Left ventricle myocardium inferior (tissue), 1 donor: ENCODE data around the gene BCAT1. TPM values are rescaled to one million over a fixed set of nuclear protein-coding genes. Genes with fewer than 3 reads are reported as not detected.

Source experiments
- DNase-seq: peaks from one replicate; pipeline ENCODE4 v3.0.0-alpha.2; 2020
- H3K27ac ChIP-seq: fragments of 200-600 bp; replicated peaks from 2 replicates; pipeline ENCODE4 v1.8.0; 2021
- H3K27me3 ChIP-seq: fragments of 200-600 bp; 2 replicates; pipeline ENCODE4 v1.8.0; 2021; ENCODE audit warnings: low read depth
- H3K36me3 ChIP-seq: fragments of 200-600 bp; 2 replicates; pipeline ENCODE4 v1.8.0; 2021
- H3K4me1 ChIP-seq: fragments of 200-600 bp; 2 replicates; pipeline ENCODE4 v1.8.0; 2021
- H3K4me3 ChIP-seq: fragments of 200-600 bp; 2 replicates; pipeline ENCODE4 v1.8.0; 2021; ENCODE audit warnings: mild to moderate bottlenecking, moderate library complexity
- H3K9me3 ChIP-seq: fragments of 200-600 bp; replicated peaks from 2 replicates; pipeline ENCODE4 v1.8.0; 2021
- intact Hi-C: fragments of 100-400 bp; cut with micrococcal nuclease; formaldehyde crosslinking; loops from one replicate; pipeline ENCODE4 v1.11.0; 2022
- total RNA-seq: library from RNA; stranded (reverse); fragmentation: NEBNext Ultra II Directional; extraction: Animal tissue kit (Norgen Biotek cat#: 25700); gene quantifications from one replicate; pipeline ENCODE4 v1.2.1, GENCODE V29; 2021
- TF ChIP-seq, protein P1 (sequence below): fragments of 200-600 bp; IDR thresholded peaks from 2 replicates; pipeline ENCODE4 v1.8.0; 2021; ENCODE audit warnings: antibody characterized with exemption, mild to moderate bottlenecking, borderline replicate concordance
- donor health status: DM: no; HTN: yes; CAD: no; lungs with severe emphysema.

The BCAT1 gene
- total RNA-seq, 1 donor from 2014 or later = 4.3 TPM

DNA sequence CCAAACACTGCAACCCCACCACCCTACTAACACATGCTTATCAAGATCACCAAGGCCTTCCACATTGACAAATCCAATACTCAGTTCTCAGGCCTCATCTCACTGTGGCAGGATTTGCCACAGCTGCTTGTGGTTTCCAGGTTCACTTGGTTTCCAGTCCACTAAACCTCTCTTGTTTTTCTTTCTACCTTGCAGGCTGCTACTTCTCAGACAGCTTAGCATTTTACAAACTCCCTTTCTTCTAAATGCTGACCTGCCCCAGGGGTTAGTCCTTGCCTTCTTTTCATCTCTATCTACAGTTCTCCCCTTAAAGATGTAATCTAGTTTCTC, 84.1 kb downstream of the BCAT1 start:
- TF ChIP-seq, protein P1, sequence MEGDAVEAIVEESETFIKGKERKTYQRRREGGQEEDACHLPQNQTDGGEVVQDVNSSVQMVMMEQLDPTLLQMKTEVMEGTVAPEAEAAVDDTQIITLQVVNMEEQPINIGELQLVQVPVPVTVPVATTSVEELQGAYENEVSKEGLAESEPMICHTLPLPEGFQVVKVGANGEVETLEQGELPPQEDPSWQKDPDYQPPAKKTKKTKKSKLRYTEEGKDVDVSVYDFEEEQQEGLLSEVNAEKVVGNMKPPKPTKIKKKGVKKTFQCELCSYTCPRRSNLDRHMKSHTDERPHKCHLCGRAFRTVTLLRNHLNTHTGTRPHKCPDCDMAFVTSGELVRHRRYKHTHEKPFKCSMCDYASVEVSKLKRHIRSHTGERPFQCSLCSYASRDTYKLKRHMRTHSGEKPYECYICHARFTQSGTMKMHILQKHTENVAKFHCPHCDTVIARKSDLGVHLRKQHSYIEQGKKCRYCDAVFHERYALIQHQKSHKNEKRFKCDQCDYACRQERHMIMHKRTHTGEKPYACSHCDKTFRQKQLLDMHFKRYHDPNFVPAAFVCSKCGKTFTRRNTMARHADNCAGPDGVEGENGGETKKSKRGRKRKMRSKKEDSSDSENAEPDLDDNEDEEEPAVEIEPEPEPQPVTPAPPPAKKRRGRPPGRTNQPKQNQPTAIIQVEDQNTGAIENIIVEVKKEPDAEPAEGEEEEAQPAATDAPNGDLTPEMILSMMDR = no peak
- H3K36me3 ChIP-seq = no peaks in the 10 kb centered on the region
- H3K27me3 ChIP-seq = no peaks in the 10 kb centered on the region
- H3K9me3 ChIP-seq = no peaks in the 10 kb centered on the region
- H3K4me3 ChIP-seq = no peak overlapping the region
- no peaks in the 10 kb centered on the region for H3K4me1 ChIP-seq
- H3K27ac ChIP-seq = no peak overlapping the region
- no peak for DNase-seq
- intact Hi-C loops = no loop called here

DNA sequence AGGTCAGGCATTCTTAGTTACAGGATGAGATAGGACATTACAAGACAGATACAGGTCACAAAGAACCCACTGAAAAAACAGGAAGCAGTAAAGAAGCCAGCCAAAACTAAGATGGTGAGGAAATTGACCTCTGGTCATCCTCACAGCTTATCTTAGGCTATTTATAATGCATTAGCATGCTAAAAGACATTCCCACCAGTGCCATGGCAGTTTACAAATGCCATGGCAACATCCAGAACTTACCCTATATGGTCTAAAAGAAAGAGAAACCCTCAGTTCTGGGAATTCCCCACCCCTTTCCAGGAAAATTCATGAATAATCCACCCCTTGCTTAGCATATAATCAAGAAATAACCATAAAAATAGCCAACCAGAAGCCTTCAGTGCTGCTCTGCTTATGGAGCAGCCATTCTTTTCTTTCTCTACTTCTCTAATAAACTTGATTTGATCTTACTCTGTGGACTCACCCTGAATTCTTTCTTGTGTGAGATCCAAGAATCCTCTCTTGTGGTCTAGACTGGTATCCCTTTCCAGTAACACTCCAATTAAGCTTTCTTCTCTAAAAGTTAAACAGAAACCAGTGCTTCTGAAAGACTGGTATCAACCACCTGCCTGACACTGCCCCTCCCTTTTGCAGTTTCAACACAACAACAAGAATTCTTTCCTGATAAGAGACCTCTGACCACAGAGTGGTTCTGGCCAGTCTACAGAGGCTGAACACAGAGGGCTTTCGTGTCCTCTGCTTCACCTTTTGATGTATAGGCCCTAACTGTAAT, 86.9 kb downstream of the BCAT1 start:
- Histone ChIP-seq H3K27ac (no peak overlapping the region), H3K4me3 (no peak overlapping the region), H3K27me3 (no peaks in the 10 kb centered on the region), H3K4me1 (no peaks in the 10 kb centered on the region), H3K36me3 (no peaks in the 10 kb centered on the region), H3K9me3 (no peaks in the 10 kb centered on the region)
- TF ChIP-seq, protein P1 = no peak
- intact Hi-C loops = no loop called here
- DNase-seq = no peak

DNA sequence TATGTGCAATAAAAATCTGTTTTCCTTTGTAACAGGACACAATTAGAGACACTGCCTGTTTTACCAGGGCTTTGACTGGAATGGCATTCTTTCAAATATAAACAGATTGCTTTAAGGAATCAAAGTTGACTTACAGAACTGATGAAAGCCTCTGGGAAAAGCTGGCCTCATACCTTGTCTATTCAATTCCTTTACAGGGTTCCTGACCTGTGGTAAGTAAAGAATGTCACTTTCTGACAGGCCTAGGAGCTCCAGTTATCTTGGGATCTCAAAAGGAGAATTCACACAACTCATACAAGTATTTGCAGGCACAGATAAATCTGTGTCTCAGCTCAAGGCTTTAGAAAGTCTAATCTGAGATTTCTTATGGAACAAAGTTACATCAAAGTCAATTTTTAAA, 88.4 kb downstream of the BCAT1 start:
- TF ChIP-seq, protein P1 = no peak
- Histone ChIP-seq H3K27me3 (no peaks in the 10 kb centered on the region), H3K9me3 (no peaks in the 10 kb centered on the region), H3K4me1 (no peaks in the 10 kb centered on the region), H3K4me3 (no peak overlapping the region), H3K36me3 (no peaks in the 10 kb centered on the region), H3K27ac (no peak overlapping the region)
- no peak for DNase-seq
- intact Hi-C loops = no loop called here

DNA sequence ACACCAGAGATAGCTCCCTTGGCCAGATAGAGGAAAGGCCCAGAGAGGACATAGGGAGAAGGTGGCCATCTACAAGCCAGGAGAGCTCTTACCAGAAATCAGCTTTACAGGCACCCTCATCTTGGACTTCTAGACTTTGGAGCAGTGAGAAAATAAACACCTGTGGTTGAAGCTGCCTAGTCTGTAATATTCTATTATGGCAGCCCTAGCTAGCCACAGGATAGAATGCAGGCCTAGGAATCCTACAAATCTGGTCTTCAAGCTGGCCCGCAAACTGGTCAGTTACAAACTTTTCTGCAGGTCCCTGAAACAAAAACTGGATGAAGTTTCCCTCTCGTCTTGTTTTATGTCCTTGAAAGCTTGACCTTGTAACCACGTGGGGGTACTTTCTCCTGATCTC, 92.4 kb downstream of the BCAT1 start:
- TF ChIP-seq, protein P1 = no peak
- intact Hi-C loops = no loop called here

DNA sequence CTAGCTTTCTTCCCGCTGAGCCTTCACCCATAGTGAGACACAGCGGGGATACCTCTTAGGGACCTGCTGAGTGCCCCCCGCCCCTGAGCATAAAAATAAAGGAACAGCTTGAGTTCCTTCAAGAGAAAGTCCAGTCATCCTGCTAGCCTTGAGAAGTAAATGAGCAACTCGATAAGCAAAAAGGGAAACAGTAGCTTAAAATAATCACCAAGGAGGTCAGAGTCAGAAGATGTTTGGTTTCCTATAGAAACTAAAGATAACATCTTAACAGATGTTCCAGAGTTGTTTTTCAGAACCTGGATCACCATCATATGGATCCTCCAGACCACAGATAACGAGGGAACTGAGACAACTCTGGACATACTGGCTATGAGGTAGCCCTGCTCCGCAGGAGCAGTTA, 94.0 kb downstream of the BCAT1 start:
- Histone ChIP-seq H3K9me3 (no peaks in the 10 kb centered on the region), H3K27me3 (no peaks in the 10 kb centered on the region), H3K4me1 (no peaks in the 10 kb centered on the region), H3K36me3 (no peaks in the 10 kb centered on the region), H3K27ac (no peak overlapping the region), H3K4me3 (no peak overlapping the region)
- intact Hi-C loops = no loop called here
- DNase-seq = no peak
- TF ChIP-seq, protein P1 = no peak

More for the DNA sequence above, 92.4 kb downstream of the BCAT1 start:
- no peaks in the 10 kb centered on the region for H3K4me1 ChIP-seq
- H3K36me3 ChIP-seq = no peaks in the 10 kb centered on the region
- no peaks in the 10 kb centered on the region for H3K27me3 ChIP-seq
- H3K9me3 ChIP-seq = no peaks in the 10 kb centered on the region
- DNase-seq = no peak
- H3K4me3 ChIP-seq = no peak overlapping the region
- H3K27ac ChIP-seq = no peak overlapping the region
